Activated CD4-positive, alpha-beta T cell treated with anti-CD3 and anti-CD28 coated beads, Interleukin-2, amount 50 U/mL, for 24 hours (primary cell): ENCODE measurements around the gene LMTK2.
A peak's percentile ranks its signal among the peaks of the same experiment; 100 is the strongest.

Experiments used
- DNase-seq, 2 donors: peaks; one replicate each; pipeline ENCODE4 v3.0.0-alpha.2; 2020; ENCODE audit warnings: low read depth in 1 of 2, low spot score in 1 of 2

Gene LMTK2

DNA sequence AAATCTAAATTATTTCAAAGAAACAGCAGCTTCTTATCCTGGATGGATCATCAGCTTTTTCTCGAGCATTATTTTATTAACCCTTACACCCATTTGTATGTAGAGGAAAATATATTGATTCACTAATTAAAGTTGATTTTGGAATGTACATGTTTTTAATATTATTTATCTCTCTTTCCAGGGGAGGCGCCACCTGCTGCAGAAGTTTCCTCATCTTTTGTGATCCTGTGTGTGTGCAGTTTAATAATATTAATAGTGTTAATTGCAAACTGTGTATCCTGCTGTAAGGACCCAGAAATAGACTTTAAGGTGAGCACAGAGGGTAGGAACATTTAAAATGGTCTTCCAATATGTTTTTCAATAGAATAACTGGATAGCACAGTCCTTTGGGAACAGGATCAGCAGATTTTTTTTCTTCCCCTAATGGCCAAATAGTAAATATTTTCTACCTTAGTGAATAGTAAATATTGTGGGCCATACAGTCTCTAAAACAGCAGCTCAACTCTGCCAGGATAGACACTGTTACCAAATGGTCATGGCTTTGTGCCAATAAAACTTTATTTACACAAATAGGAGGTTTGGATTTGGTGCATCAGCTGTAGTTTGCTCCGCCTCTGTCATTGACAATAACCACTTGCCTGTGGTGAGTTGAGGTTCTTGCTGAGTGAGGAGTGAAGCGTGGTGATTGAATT lies 30.6 kb downstream of the LMTK2 start:
- no peak for DNase-seq

DNA sequence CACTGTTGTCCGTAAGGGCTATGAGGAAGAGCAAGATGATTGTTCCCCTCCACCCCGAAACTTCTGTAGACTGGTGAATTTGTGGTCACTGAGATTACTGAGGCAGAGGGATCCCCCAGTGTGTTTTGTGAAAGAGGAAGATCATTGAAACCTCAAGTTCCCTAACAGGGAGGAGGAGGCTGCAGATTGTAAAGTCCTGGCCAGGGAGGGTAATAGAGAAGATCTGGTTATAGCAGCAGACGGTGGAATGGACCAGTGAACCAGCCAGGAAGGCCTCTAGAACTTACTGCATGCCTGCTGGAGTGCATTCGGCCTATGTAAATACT lies 31.1 kb downstream of the LMTK2 start:
- DNase-seq = no peak

DNA sequence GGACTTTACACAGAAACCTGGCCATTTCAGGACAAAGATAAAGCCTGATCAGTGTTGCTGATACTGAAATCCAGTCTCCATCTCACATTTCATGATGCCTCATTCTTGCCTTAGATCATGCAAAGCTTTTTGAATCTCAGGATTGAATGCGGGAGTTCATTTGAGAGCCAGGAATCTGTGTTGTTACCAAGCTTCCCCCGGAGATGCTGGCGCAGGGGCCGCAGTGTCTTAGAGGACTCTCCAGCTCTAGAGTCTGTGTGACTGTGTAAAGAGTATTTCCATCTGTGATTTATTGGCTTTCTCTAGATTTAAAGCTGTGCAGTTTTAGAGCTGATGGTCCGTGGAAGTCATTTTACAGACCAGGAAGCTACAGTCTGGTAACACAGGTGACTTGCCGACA lies 32.0 kb downstream of the LMTK2 start:
- DNase-seq = no peak

DNA sequence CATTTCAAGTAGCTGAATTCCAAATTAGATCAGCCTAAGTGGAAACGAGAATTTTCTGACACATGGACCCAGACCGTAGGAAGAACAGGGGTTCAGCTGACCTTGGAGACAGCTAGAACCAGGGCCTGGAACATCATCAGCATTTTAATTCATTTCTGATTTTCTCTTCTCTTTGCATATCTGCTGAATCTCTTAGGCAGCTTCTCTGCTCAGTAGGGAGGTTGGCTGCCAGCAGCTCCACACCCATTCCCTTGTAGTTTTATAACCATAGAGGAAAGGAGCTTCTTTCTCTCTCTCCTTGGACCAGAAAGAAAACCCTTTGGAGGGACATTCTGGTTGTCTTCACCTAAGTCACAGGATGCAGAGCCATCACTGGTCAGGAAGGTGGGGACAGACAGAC lies 36.0 kb downstream of the LMTK2 start:
- no peak for DNase-seq

DNA sequence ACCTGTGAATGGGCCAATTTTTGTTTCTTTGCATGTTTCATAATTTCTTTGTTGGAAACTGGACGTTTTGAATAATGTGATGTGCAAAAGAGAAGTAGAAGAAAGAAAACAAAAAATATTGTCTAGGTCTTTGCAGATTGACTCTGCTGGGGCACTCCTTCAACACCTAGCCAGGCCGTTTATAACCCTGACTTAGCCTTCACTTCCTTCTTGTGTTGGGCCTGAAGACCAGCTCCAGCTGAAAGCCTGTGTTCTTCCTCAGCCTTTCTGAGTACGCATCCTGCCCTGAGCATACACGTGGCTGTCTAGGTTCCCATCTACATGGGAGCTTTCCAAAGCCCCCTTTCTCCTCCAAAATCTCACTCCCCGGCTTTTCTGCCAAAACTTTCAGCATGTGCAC lies 41.9 kb downstream of the LMTK2 start:
- no peak for DNase-seq

DNA sequence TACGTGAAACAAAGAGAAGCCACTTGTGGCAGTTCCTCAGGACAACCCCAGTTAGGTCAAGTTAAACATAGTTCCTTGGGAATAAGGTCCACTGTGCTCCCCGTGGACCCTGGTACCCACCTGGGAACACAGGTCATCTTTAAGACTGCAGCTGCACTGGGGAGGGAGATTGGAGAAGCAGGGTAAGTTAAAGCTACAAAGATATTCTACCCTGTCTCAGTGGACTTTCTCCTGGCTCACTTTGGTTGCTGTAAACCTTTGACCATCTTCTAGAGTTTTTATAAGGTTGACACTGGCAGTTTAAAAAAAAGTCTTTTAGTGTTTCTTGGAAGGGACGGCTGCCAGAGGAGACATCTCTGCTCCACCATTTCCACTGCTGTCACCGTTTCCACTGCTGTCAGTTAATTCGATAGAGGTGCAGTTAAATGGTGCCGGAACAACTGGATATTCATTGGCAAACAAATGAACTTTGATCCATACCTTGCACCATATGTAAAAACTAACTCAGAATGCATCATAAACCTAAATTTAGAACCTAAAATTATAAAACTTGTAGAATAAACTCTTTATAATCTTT lies 42.5 kb downstream of the LMTK2 start:
- no peak for DNase-seq

DNA sequence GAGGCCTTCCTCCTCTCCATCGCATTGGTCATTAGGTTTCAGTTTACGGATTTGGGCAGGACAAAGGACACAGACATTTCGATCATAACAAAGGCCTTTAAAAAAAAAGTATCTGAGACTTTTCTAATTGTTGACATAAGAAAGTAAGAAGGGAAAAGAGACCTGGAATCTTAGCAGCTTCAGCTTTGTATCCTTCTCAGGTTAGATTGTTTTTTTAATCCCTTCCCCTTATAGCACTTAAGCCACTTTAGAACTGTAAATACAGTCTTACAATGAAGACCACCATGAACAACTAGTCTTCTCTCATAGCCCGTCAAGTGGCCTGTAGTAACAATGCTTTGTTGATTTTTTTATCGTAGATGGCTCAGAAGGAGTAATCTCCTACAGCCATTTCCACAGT lies 45.2 kb downstream of the LMTK2 start:
- no peak for DNase-seq

DNA sequence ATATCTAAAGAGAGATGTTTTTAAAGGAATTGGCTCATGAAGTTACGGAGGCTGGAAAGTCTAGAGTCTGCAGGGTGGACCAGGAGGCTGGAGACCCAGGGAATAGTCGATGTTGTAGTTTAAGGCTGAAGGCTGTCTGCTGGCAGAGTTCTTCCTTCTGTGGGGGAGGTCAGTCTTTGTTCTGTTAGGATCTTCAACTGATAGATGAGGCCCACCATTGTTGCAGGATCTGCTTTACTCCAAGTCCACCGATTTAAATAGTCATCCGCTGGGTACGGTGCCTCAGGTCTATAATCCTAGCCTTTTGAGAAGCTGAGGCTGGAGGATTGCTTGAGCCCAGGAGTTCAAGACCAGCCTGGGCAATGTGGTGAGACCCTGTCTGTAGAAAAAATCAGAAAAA lies 50.0 kb downstream of the LMTK2 start:
- DNase-seq = no peak

DNA sequence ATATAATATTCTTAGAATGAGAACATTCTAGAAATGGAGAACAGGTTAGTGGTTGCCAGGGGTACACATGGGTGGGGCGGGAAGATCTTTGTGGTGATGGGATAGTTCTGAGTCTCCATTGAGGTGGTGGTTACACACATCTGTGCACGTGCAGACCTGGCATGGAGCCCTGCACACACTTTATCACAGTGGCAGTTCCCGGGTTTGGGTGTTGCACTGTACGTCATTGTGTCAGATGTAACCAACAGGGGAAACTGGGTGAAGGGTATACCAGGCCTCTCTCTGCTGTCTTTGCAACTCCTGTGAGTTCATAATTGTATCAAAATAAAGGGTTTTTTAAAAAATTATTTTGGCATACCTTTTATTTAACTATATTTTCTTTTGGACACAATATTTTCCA lies 51.1 kb downstream of the LMTK2 start:
- DNase-seq = no peak

DNA sequence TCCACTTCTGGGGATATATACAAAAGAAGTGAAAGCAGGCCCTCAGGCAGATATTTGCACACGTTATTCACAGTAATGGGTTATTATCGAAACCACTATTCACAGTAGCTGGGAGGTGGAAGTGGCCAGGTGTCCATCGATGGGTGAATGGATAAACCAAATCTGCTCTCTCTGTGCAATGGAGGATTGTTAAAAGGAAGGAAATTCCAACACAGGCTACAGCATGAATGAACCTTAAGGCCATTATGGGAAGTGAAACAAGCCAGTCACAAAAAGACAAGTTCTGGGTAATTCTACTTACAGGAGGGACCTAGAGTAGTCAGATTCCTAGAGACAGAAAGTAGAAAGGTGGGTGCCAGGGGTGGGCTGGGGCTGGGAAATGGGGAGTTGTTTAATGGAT lies 56.1 kb downstream of the LMTK2 start:
- no peak for DNase-seq

DNA sequence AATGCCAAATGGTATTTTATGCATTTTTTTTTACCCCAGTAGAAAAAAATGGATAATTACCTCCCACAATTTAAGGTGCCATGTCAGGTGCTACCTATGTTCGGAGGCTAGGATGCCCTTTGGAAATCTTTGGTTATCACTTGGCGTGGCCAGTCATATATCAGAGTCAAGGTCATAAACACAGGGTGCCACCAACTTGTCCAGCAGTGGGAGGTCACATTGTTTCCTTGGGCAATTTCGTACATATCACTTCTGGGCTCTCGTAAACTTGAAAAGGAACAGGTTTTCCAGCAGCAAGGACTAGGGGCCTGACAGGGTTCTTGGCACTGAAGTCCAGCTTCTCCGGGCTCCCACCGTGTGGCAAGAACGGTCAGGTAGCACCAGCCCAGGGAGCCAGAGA lies 56.6 kb downstream of the LMTK2 start:
- DNase-seq = no peak

DNA sequence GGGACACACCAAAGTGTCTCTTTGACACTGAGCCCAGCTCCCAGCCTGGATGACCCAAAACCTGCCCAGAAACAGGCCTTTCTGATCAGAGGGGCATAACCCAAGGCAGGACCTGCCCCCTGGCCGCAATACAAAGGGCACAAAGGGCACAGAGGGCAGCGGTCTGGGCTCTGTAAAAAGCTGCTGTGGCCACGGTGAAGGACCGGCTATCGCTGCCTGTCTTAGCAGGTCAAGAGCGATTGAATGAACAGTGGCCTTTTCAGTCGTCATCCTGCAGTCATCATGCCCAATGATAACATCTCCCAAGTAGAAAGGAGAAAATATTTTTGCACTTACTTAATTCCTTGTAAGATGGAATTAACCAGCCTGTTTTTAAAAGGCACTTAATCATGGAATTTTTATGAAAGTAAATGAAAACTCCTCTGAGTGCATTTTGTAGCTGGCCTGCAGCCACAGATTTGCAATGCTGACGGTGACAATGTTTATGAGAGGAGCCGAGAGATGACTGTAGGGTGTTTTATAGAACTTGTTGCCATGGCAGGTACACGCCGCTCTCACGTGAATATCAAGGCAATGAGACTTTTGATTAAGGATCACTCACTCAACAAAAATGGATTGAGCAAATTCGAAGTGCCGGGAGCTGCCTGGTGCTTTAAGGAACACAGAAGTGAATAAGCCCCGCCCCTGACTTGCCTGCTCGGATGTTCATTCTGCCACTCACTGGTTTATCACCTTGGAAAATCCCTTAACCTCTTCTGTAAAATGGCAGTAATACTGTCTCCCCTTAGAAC lies 57.2 kb downstream of the LMTK2 start:
- DNase-seq = no peak

DNA sequence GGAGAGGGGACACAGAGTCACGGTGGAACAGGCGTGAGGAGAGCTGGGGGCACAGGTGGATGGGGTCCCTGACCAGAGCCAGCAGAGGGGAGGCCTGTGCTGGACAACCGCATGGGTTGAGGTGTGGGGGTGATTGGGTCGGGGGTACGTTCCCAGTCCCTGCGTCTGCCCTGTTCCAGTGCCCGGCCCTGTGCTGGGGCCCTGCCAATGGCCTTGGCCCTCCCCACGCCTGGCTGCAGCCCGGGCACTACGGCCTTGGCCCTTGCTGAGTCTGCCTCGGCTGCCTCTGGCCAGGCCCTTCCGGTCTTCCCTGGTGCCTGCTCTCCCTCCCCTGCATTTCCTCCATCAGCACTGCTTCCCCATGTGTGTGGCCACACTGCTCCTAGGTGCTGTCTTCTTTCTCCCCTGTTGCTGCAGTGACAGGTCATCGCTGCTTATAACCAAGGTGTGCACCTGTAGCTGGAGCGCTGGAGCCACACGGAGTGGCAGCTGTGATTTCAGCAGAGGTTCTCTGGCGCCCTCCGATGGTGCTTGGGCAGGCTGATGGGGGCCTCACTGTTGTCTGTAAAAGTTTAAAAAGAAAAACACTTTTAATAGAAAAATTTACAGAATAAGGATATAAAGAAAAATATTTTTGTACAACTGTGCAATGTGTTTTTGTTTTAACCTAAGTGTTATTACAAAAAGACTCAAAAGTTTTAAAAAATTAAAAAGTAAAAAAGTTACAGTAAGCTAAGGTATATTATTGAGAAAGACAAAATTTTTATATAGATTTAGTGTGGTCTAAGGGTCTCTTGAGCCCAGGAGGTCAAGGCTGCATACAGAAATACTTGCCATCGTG lies 59.4 kb downstream of the LMTK2 start:
- DNase-seq = peak in 1 of 2 donors; percentile 18

DNA sequence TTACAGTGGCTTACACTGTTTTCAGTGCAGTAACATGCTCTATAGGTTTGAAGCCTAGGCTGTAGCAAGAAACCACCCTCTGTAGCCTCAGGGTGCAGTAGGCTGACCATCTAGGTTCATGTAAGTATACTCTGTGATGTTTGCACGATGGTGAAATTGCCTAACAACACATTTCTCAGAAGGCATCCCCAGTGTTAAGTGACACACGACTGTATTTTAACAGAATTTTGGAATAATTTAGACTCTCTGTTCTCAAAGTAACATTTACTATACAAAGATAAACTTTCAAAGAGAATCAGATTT lies 60.0 kb downstream of the LMTK2 start:
- DNase-seq = no peak

DNA sequence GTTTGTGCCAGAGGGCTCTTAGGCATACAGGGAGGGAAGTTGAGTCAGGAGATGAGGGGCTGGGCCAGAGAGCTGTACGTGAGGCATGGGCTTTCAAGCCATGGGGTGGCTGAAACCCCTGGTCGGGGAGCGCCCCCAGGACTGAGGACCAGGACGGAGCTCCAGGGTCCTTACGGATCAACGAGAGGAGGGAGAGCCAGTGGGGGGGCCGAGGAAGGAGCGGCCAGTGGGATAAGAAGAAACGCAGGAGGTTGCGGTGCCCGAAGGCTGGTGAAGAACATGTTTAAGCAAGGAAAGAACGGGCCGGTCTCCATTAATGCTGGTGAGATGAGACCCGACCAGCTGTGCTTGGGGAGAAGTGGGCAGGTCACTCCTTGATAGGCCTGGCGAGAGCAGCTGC lies 61.0 kb downstream of the LMTK2 start:
- no peak for DNase-seq

DNA sequence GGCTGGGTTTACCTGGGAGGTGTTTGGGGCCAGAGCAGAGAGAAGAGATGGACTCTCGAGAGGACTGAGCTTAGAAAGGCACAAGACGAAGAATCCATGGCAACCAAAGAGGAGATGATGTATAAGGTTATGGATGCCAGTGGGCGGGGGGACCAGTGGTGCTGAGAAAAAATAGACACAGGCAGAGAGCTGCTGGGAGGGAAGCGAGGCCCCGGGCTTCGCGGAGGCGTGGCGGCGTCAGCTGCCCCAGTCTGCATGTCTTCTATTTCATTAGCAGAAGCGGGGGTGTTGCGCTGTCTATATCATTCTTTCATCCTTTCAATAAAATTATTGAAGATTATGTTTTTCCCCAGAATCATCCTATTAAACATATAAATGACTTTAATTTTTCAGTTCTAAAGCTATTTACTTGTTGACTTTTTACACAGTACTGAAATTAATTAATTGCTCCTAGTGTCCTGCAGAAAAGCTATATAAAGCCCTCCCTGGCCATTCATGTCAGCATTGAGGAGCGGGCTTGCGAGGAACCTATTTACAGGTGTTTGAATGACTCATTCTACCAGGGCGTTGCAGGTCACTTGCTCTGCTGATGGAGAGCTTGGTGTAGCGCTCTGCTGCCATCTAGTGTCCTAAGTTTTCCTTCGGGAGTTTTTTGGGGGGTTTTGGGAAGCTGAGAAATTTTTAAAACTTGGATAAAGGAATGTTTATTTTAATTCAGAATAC lies 61.7 kb downstream of the LMTK2 start:
- peak; percentile 37 to 61 for DNase-seq

DNA sequence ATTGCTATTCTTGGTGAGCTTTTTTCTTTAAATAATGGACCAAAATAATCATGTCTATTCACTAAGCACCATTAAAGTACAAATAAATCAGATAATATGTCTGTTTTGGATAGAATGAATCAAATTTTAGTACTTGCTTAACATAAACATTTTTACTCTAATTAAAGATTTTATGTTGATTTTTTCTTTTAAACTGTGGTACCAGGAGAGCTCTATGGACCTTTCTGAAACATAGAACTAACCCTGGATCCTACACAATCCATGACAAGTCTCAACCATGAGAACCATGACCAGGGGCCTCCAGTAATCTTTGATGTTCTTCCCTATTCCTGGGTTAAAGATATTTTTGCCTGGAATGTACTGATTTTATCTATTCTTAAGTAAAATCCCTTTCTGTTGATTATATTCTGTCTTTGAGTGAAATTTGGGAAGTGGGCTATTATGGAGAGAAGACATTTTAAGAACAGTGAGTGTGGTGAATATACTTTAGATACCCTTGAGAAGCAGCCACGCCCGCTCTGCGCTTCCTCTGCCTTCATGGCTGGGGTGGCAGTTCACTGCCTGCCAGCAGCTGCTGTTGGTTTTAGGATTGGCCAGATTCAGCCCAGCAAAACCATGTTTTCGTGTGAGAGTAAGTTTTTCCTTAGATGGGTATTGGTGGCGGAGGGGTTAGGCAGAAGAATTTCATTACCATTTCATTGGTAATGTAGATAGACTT lies 62.4 kb downstream of the LMTK2 start:
- DNase-seq = no peak

DNA sequence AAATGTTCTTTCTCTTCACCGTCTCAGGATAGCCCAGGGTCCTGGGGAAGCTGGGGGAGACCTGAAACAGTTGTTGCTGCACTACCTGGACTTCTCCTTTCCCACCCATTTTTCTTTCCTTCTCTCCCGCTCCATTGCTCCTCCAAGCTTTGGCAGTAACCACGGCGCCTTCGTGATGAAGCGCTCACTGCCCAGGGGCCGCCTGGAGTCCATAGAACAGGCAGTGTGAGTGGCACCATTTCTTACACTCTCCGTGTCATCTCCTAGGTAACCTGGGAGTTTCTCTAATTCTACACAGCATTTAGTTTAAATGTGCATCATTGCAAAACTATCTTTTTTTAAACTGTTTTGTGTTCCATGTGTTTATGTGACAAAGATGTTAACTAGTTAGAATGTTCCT lies 64.3 kb downstream of the LMTK2 start:
- no peak for DNase-seq

DNA sequence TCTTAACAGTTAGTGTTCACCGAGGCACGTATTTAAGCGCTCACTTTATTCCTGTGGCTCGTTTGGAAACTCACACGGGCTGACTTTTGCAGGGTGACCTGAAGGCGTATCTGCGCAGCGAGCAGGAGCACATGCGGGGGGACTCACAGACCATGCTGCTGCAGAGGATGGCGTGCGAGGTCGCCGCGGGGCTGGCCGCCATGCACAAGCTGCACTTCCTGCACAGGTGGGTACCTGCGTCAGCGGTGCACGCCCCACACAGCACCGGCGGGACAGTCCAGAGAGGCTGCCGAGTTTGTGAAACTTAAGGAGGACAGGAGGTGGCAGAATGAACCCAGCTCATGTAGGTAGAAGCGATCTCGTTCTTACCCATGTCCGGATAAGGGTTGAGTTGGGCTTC lies 64.8 kb downstream of the LMTK2 start:
- DNase-seq = no peak

DNA sequence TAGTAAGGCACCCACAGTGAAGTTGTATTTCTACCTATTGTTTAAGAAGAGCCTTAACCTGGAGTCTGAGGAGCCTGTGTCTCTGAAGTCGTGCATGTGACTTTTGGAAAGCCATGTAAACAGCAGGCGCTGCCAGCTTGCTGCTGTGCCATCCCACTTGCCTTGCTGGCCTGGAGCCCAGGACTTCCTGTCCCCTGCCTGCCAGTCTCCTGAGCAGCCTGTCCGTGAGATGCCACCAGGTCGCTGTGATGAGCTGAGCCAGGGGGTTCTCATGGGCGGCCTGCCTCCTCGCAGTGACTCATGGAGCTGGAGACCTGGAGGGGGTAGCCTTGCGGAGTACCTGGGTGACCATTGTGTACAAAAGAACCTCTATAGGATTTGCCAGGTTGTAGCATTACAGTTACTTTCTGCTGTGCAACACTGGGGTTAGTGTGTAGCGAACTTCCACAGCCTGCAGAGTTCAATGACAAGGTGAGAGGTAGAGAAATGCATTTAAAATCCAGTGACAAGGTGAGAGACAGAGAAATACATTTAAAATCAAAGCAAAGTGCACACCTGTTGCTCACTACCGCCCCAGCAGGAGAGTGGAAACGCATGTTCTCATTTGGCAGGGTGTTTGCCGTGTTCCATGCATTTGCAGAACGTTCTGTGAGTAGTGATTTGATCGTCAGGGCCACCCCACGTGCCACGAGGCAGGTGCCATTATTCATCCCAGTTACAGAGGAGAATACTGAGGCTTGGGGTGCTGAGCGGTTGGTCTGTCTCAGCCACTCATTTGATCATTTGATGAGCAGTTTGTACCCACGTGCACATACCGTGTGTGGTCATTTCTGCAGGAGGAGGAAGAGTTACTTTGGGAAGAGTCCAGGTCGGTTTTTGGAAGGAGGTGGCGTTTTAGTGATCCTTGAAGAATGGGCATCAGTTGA lies 67.9 kb downstream of the LMTK2 start:
- DNase-seq = no peak
